GM12874 (cell line): Measurements from ENCODE around the gene ADORA2A.

ENCODE experiments used
- TF ChIP-seq, protein P1 (sequence below): IDR thresholded peaks from 2 replicates; pipeline ENCODE4 v1.5.1; 2011; ENCODE audit warnings: low read depth, mild to moderate bottlenecking, control low read depth, low read length, moderate library complexity; ENCODE audit not compliant: insufficient read depth

Gene ADORA2A

DNA sequence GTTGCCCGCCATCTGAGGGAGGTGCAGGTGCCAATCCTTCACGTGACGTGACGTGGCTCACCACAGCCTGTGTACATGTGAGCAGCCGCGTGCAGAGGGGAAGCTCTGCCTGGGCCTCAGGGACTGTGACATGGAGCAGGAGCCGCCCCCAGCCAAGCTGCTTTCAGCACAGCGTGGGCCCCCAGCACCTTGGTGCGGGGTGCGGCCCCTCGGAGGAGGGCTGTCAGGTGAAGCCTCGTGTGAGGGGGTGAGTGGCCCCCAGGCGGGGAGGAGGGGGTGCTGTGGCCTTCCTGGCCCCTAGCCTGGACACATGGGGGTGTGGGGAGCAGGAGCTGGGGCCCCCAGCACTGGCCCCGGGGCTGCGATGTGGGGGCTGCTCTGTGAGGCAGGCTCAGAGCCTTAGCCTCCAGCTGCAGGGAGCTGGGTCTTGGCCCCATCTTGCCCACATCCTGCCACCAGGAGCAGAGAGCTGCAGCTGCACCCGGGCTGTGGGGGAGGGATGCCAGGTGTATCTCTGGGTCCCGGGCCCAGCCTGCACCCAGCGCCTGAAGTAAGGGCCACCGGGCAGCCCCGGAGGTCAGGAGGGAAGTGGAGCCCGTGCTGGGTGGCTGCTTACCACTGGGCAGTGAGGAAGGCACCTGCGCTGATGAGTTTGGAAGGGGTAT, at the start of gene ADORA2A:
Gene ADORA2A, plus strand, starts transcription at position 100 of the 665 bp plus-strand sequence. CDS start 5,806 bp downstream, outside the sequence.
- TF ChIP-seq, protein P1, sequence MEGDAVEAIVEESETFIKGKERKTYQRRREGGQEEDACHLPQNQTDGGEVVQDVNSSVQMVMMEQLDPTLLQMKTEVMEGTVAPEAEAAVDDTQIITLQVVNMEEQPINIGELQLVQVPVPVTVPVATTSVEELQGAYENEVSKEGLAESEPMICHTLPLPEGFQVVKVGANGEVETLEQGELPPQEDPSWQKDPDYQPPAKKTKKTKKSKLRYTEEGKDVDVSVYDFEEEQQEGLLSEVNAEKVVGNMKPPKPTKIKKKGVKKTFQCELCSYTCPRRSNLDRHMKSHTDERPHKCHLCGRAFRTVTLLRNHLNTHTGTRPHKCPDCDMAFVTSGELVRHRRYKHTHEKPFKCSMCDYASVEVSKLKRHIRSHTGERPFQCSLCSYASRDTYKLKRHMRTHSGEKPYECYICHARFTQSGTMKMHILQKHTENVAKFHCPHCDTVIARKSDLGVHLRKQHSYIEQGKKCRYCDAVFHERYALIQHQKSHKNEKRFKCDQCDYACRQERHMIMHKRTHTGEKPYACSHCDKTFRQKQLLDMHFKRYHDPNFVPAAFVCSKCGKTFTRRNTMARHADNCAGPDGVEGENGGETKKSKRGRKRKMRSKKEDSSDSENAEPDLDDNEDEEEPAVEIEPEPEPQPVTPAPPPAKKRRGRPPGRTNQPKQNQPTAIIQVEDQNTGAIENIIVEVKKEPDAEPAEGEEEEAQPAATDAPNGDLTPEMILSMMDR: 0 out of 2 replicates have a peak, but pooled peaks have one; percentile 6

GRCh38 chr22:24379536-24379935, 47.9 kb upstream of the ADORA2A start:
- TF ChIP-seq, protein P1: no peak

- TF ChIP-seq, protein P1: no peak
These were observed 47.0 kb upstream of the ADORA2A start for GRCh38 chr22:24380220-24380904.

- TF ChIP-seq, protein P1: no peak
These were observed 46.5 kb upstream of the ADORA2A start for GRCh38 chr22:24380905-24381230.

GRCh38 chr22:24383061-24383460, 44.3 kb upstream of the ADORA2A start:
- TF ChIP-seq, protein P1: no peak

DNA sequence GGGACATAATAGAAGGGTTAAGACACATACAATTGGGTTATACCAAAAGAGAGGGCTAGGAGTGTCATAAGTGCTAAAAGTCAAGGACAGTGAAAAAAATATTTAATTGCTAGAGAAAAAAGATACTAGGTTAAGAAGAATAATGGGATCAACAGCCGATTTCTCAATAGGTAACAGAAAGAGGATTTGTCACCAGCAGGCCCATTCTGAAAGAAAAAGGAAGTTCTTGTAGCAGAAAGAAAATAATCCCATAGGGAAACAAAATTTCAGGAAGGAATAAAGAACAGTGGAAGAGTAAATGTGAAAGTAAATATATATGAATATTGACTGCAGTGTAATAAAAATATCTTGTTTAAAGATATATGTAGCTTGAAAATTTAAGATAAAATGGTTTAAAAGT, 43.3 kb upstream of the ADORA2A start:
- TF ChIP-seq, protein P1: no peak

DNA sequence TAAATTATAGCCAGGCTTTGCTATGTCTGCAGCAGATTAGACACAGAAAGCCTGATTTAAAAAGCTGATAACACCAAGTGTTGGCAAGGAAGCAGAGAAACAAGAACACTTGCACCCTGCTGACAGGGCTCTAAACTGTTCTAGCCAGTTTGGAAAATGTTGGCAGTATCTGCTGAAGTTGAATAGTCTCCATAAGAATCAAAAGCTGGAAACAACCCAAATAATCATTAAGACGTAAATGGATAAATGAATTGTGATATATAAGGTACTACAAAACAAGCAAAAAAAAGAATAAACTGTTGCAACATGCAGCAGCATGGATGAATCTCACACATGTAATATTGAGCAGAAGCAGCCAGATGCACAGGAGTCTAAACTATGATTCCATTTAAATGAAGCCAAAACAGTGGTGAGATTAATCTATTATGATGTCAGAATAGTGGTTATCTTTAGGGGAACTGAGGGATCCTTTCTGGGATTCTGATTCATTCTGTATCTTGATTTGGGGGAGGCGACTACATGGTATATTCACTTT, 40.4 kb upstream of the ADORA2A start:
- TF ChIP-seq, protein P1: no peak
